Measurements from ENCODE around the gene SLFN14.
"Not testable (repeated sequence)": the region's sequence is repeated elsewhere in the genome, so short reads cannot be mapped to it uniquely, and the experiment has no call there.

DNA sequence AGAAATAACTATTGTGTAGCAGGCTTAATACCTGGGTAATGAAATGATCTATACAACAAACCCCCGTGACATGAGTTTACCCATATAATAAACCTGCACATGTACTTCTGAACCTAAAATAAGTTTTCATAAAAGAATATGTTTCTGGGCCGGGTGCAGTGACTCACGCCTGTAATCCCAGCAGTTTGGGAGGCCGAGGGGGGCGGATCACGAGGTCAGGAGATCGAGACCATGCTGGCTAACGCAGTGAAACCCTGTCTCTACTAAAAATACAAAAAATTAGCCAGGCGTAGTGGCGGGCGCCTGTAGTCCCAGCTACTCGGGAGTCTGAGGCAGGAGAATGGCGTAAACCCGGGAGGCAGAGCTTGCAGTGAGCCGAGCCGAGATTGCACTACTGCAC lies 2.6 kb upstream of the SLFN14 start:
- TF ChIP-seq, protein P1, sequence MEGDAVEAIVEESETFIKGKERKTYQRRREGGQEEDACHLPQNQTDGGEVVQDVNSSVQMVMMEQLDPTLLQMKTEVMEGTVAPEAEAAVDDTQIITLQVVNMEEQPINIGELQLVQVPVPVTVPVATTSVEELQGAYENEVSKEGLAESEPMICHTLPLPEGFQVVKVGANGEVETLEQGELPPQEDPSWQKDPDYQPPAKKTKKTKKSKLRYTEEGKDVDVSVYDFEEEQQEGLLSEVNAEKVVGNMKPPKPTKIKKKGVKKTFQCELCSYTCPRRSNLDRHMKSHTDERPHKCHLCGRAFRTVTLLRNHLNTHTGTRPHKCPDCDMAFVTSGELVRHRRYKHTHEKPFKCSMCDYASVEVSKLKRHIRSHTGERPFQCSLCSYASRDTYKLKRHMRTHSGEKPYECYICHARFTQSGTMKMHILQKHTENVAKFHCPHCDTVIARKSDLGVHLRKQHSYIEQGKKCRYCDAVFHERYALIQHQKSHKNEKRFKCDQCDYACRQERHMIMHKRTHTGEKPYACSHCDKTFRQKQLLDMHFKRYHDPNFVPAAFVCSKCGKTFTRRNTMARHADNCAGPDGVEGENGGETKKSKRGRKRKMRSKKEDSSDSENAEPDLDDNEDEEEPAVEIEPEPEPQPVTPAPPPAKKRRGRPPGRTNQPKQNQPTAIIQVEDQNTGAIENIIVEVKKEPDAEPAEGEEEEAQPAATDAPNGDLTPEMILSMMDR (IDR thresholded peaks at IDR 0.05), result not testable (repeated sequence)
- not testable (repeated sequence) for TF ChIP-seq POLR2A (IDR thresholded peaks at IDR 0.05)

All from right lobe of liver (tissue), 4 donors.